Measurements from ENCODE around the gene RPRD2.

- TF ChIP-seq POLR2A (IDR thresholded peaks at IDR 0.05; ENCODE audit: low read length) (no peak), GATA1 (IDR thresholded peaks at IDR 0.05; ENCODE audit: low read depth, low read length) (no peak)
Measured at GRCh38 chr1:150420560-150421265, 56.8 kb downstream of the RPRD2 start.
